ENCODE measurements around the gene UACA.

- TF ChIP-seq EZH2 (IDR thresholded peaks at IDR 0.05; ENCODE audit: insufficient read depth, poor library complexity, severe bottlenecking) (no peak), EZH2phosphoT487 (IDR thresholded peaks at IDR 0.05; ENCODE audit: insufficient read depth, low read depth) (no peak)
Measured at GRCh38 chr15:70658641-70659040, 104.7 kb downstream of the UACA start.

All from GM23248 (cell line).